B cell (primary cell): ENCODE measurements around the gene DENND1A.

Source experiments
- CTCF ChIP-seq: fragments of 200-600 bp; IDR thresholded peaks from one replicate; pipeline ENCODE4 v1.8.0; 2022; ENCODE audit warnings: antibody characterized with exemption, mild to moderate bottlenecking
- EZH2 ChIP-seq: IDR thresholded peaks from 2 replicates; pipeline ENCODE4 v1.6.1; 2012; ENCODE audit warnings: borderline replicate concordance, low read depth, mild to moderate bottlenecking, moderate library complexity, low read length; ENCODE audit not compliant: insufficient read depth, poor library complexity, severe bottlenecking

- TF ChIP-seq CTCF (no peak), EZH2 (no peak)
These were observed 68.7 kb downstream of the DENND1A start for GRCh38 chr9:123861086-123861755.
